Suprapubic skin (tissue), 4 donors: Measurements from ENCODE around the gene TSPAN17.

Source experiments
- CTCF ChIP-seq, 2 donors: fragments of 200-600 bp in 1 of 2; fragments of 450-650 bp in 1 of 2; sonication (generic) in 1 of 2; IDR thresholded peaks; one replicate each; pipeline ENCODE4 v1.5.1; 2016 to 2019; ENCODE audit warnings: antibody characterized with exemption in 2 of 2, mild to moderate bottlenecking in 1 of 2, moderate library complexity in 1 of 2
- POLR2A ChIP-seq, 2 donors: fragments of 450-650 bp; IDR thresholded peaks; one replicate each; pipeline ENCODE4 v1.6.1; 2017; ENCODE audit warnings: antibody characterized with exemption in 2 of 2, mild to moderate bottlenecking in 2 of 2, moderate library complexity in 2 of 2
- POLR2AphosphoS5 ChIP-seq, 3 donors: sonication (generic); formaldehyde crosslinking; IDR thresholded peaks; one replicate each; pipeline ENCODE4 v1.6.1; 2017; ENCODE audit warnings: antibody characterized with exemption in 3 of 3

GRCh38 chr5:176629317-176629852, 17.9 kb upstream of the TSPAN17 start:
- TF ChIP-seq CTCF (IDR thresholded peaks at IDR 0.05): no peak
- TF ChIP-seq POLR2A (IDR thresholded peaks at IDR 0.05): no peak
- TF ChIP-seq POLR2AphosphoS5 (IDR thresholded peaks at IDR 0.05): no peak
